22Rv1 (cell line): ENCODE measurements around the gene CCNF.

ENCODE experiments used
- ZFX ChIP-seq: fragments of 450-650 bp; IDR thresholded peaks from 2 replicates; pipeline ENCODE4 v1.6.1; 2017; ENCODE audit warnings: antibody characterized with exemption, borderline replicate concordance
- TF ChIP-seq, protein P1 (sequence below): fragments of 450-650 bp; IDR thresholded peaks from 2 replicates; pipeline ENCODE4 v1.5.1; 2017; ENCODE audit warnings: mild to moderate bottlenecking

- TF ChIP-seq, protein P1, sequence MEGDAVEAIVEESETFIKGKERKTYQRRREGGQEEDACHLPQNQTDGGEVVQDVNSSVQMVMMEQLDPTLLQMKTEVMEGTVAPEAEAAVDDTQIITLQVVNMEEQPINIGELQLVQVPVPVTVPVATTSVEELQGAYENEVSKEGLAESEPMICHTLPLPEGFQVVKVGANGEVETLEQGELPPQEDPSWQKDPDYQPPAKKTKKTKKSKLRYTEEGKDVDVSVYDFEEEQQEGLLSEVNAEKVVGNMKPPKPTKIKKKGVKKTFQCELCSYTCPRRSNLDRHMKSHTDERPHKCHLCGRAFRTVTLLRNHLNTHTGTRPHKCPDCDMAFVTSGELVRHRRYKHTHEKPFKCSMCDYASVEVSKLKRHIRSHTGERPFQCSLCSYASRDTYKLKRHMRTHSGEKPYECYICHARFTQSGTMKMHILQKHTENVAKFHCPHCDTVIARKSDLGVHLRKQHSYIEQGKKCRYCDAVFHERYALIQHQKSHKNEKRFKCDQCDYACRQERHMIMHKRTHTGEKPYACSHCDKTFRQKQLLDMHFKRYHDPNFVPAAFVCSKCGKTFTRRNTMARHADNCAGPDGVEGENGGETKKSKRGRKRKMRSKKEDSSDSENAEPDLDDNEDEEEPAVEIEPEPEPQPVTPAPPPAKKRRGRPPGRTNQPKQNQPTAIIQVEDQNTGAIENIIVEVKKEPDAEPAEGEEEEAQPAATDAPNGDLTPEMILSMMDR, result no peak
- TF ChIP-seq ZFX, result no peak
These were observed 67.2 kb downstream of the CCNF start for GRCh38 chr16:2496223-2497115.
